Measurements from ENCODE around the gene NFYC. TPM values are rescaled to one million over a fixed set of nuclear protein-coding genes. Genes with fewer than 3 reads are reported as not detected.
"Not testable (repeated sequence)": the region's sequence is repeated elsewhere in the genome, so short reads cannot be mapped to it uniquely, and the experiment has no call there.

NFYC gene
- polyA plus RNA-seq, 4 donors = 92.0 to 106 (median 101) TPM

- no peak for DNase-seq (ENCODE audit: low read depth in 4 of 4, low spot score in 3 of 4)
Observed at GRCh38 chr1:40664791-40665190, 26.7 kb upstream of the NFYC start.

- DNase-seq (ENCODE audit: low read depth in 4 of 4, low spot score in 3 of 4) = peak; percentile 35 to 43 (median 38)
Observed at GRCh38 chr1:40665335-40666171, 26.0 kb upstream of the NFYC start, which contains the start of gene RIMS3. RIMS3 (minus strand) TSS chr1:40665682; CDS start chr1:40641925, 23,757 bp downstream.

- peak in 1 of 4 donors; percentile 49 for DNase-seq (ENCODE audit: low read depth in 4 of 4, low spot score in 3 of 4)
Observed at GRCh38 chr1:40668769-40669525, 22.6 kb upstream of the NFYC start.

GRCh38 chr1:40673452-40673851, 18.1 kb upstream of the NFYC start:
- DNase-seq (ENCODE audit: low read depth in 4 of 4, low spot score in 3 of 4) = no peak

GRCh38 chr1:40676501-40676900, 15.0 kb upstream of the NFYC start:
- no peak for DNase-seq (ENCODE audit: low read depth in 4 of 4, low spot score in 3 of 4)

GRCh38 chr1:40679165-40679953, 12.1 kb upstream of the NFYC start:
- DNase-seq (ENCODE audit: low read depth in 4 of 4, low spot score in 3 of 4) = no peak

- DNase-seq (ENCODE audit: low read depth in 4 of 4, low spot score in 3 of 4) = no peak
Observed at GRCh38 chr1:40684669-40685068, 6.8 kb upstream of the NFYC start.

- no peak for DNase-seq (ENCODE audit: low read depth in 4 of 4, low spot score in 3 of 4)
Observed at GRCh38 chr1:40687059-40687458, 4.4 kb upstream of the NFYC start.

GRCh38 chr1:40687661-40688060, 3.8 kb upstream of the NFYC start:
- no peak for DNase-seq (ENCODE audit: low read depth in 4 of 4, low spot score in 3 of 4)

- no peak for DNase-seq (ENCODE audit: low read depth in 4 of 4, low spot score in 3 of 4)
Observed at GRCh38 chr1:40689737-40690136, 1.8 kb upstream of the NFYC start.

GRCh38 chr1:40690771-40691537, 550 bp upstream of the NFYC start:
- no peak for DNase-seq (ENCODE audit: low read depth in 4 of 4, low spot score in 3 of 4)

- DNase-seq (ENCODE audit: low read depth in 4 of 4, low spot score in 3 of 4) = no peak
Observed at GRCh38 chr1:40692429-40692895, 958 bp downstream of the NFYC start.

- DNase-seq (ENCODE audit: low read depth in 4 of 4, low spot score in 3 of 4) = no peak
Observed at GRCh38 chr1:40693425-40693824, 1.9 kb downstream of the NFYC start.

- no peak for DNase-seq (ENCODE audit: low read depth in 4 of 4, low spot score in 3 of 4)
Observed at GRCh38 chr1:40694353-40694874, 2.9 kb downstream of the NFYC start.

- no peak for DNase-seq (ENCODE audit: low read depth in 4 of 4, low spot score in 3 of 4)
Observed at GRCh38 chr1:40696294-40696693, 4.8 kb downstream of the NFYC start.

- no peak for DNase-seq (ENCODE audit: low read depth in 4 of 4, low spot score in 3 of 4)
Observed at GRCh38 chr1:40697436-40697835, 5.9 kb downstream of the NFYC start.

GRCh38 chr1:40699787-40700186, 8.3 kb downstream of the NFYC start:
- no peak for DNase-seq (ENCODE audit: low read depth in 4 of 4, low spot score in 3 of 4)

GRCh38 chr1:40701684-40702083, 10.2 kb downstream of the NFYC start:
- DNase-seq (ENCODE audit: low read depth in 4 of 4, low spot score in 3 of 4) = no peak

- not testable (repeated sequence) for DNase-seq (ENCODE audit: low read depth in 4 of 4, low spot score in 3 of 4)
Observed at GRCh38 chr1:40702810-40703209, 11.3 kb downstream of the NFYC start.

- DNase-seq (ENCODE audit: low read depth in 4 of 4, low spot score in 3 of 4) = no peak
Observed at GRCh38 chr1:40703316-40703715, 11.8 kb downstream of the NFYC start.
